HG03097 (cell line): ENCODE data around the gene CCDC178.

ENCODE experiments used
- ATAC-seq: cut with Tn5 transposase; IDR thresholded peaks from one replicate; pipeline ENCODE4 v1.9.1; 2021; ENCODE audit not compliant: unreplicated experiment, low FRiP score

The CCDC178 gene

GRCh38 chr18:33146014-33146413 lies 294.5 kb downstream of the CCDC178 start:
- ATAC-seq, result no peak

- no peak for ATAC-seq
These were observed 304.4 kb downstream of the CCDC178 start for GRCh38 chr18:33135951-33136660.

- ATAC-seq, result no peak
These were observed 307.9 kb downstream of the CCDC178 start for GRCh38 chr18:33132657-33133056.

GRCh38 chr18:33128581-33128980 lies 311.9 kb downstream of the CCDC178 start:
- ATAC-seq, result no peak

- no peak for ATAC-seq
These were observed 316.5 kb downstream of the CCDC178 start for GRCh38 chr18:33123862-33124518.

GRCh38 chr18:33116376-33116775 lies 324.1 kb downstream of the CCDC178 start:
- no peak for ATAC-seq

- ATAC-seq, result no peak
These were observed 324.6 kb downstream of the CCDC178 start for GRCh38 chr18:33115917-33116316.

GRCh38 chr18:33115476-33115875 lies 325.0 kb downstream of the CCDC178 start:
- ATAC-seq, result no peak

GRCh38 chr18:33114749-33115148 lies 325.8 kb downstream of the CCDC178 start:
- no peak for ATAC-seq

GRCh38 chr18:33113416-33113815 lies 327.1 kb downstream of the CCDC178 start:
- no peak for ATAC-seq

- ATAC-seq, result no peak
These were observed 333.0 kb downstream of the CCDC178 start for GRCh38 chr18:33107511-33107910.

GRCh38 chr18:33101316-33101715 lies 339.2 kb downstream of the CCDC178 start:
- ATAC-seq, result no peak

- ATAC-seq, result no peak
These were observed 340.9 kb downstream of the CCDC178 start for GRCh38 chr18:33099626-33100025.

- no peak for ATAC-seq
These were observed 343.4 kb downstream of the CCDC178 start for GRCh38 chr18:33097126-33097525.

GRCh38 chr18:33090461-33090860 lies 350.1 kb downstream of the CCDC178 start:
- no peak for ATAC-seq

- no peak for ATAC-seq
These were observed 363.9 kb downstream of the CCDC178 start for GRCh38 chr18:33076601-33077000.

GRCh38 chr18:33074125-33074524 lies 366.4 kb downstream of the CCDC178 start:
- no peak for ATAC-seq

- no peak for ATAC-seq
These were observed 377.6 kb downstream of the CCDC178 start for GRCh38 chr18:33062834-33063364.

GRCh38 chr18:33052886-33053285 lies 387.6 kb downstream of the CCDC178 start:
- no peak for ATAC-seq

- no peak for ATAC-seq
These were observed 389.1 kb downstream of the CCDC178 start for GRCh38 chr18:33051407-33051806.

GRCh38 chr18:33040213-33040612 lies 400.3 kb downstream of the CCDC178 start:
- ATAC-seq, result no peak

GRCh38 chr18:33034945-33035344 lies 405.6 kb downstream of the CCDC178 start:
- no peak for ATAC-seq
